Spleen (tissue), 7 donors: ENCODE data around the gene CITED4.

Experiments
- CTCF ChIP-seq, 11 experiments: fragments of 200-600 bp in 7 of 11; fragments of 450-650 bp in 4 of 11; sonication (generic) in 4 of 11; IDR thresholded peaks in 8 of 11; conservative IDR thresholded peaks in 3 of 11; 1 replicate in 7 of 11; 2 replicates in 4 of 11; pipeline versions ENCODE4 v1.4.0 to v1.8.0; 2016 to 2021; ENCODE audit warnings: antibody characterized with exemption in 11 of 11, inconsistent platforms in 4 of 11, mild to moderate bottlenecking in 1 of 11
- POLR2A ChIP-seq, 3 donors: fragments of 450-650 bp; IDR thresholded peaks; one replicate each; pipeline ENCODE4 v1.5.1; 2017; ENCODE audit warnings: antibody characterized with exemption in 3 of 3, mild to moderate bottlenecking in 1 of 3
- donor health status: DM: no; HTN: no; CAD: no; lungs with moderate emphysema.
- donor health status: DM: no; HTN: no; CAD: no.
- donor health status: DM: no; HTN: no; CAD: no.

- no peak for TF ChIP-seq POLR2A (IDR thresholded peaks at IDR 0.05)
- no peak for TF ChIP-seq CTCF (IDR thresholded peaks at IDR 0.05 in 8 of 11, conservative IDR thresholded peaks at IDR 0.05 in 3 of 11)
Measured at GRCh38 chr1:40838980-40839942, 22.9 kb downstream of the CITED4 start.
